HG03039 (cell line): Measurements from ENCODE around the gene CDC42EP4.
"Not testable (repeated sequence)": the region's sequence is repeated elsewhere in the genome, so short reads cannot be mapped to it uniquely, and the experiment has no call there.

Source experiments
- ATAC-seq: cut with Tn5 transposase; IDR thresholded peaks from one replicate; pipeline ENCODE4 v1.9.1; 2021; ENCODE audit warnings: mild to moderate bottlenecking, moderate library complexity; ENCODE audit not compliant: unreplicated experiment

Gene CDC42EP4

DNA sequence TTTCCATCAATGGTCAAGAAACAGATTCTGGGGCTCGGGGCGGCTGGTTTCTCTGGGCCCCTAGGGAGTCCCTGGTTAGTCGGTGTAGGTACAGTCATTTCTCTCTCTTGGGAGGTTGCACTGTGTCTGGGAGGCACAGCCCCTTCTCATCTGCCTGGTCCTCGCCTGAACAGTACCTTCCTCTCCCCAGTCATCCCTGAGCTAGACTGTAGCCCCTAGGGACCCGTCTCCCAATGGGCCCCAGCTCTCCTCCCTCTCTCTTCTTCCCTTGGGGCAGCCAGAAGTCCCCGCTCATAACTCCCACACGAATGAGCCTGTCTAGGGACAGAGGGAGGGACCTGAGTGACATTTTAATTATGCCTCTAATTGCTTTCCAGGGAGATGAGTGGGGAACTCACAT lies 29.9 kb downstream of the CDC42EP4 start:
- peak; percentile 86 for ATAC-seq

DNA sequence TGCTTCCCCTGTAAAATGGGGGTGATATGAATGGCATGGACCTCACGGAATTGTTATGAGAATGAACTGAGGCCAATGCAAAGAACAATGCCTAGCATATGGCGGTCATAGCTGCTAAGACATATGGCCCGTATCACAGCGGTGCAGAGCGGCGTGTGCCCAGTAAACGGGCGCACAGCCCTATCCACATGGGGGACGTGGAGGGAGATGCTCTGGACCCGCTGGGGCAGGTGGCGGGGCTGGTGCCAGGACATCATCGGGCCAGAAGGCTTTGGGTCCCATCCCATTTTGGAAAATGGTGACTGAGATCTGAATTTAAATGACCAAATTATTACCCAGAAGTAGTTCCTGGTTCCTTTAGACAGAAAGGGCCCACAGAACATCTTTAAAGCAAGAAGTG lies 31.6 kb downstream of the CDC42EP4 start:
- ATAC-seq, result no peak

DNA sequence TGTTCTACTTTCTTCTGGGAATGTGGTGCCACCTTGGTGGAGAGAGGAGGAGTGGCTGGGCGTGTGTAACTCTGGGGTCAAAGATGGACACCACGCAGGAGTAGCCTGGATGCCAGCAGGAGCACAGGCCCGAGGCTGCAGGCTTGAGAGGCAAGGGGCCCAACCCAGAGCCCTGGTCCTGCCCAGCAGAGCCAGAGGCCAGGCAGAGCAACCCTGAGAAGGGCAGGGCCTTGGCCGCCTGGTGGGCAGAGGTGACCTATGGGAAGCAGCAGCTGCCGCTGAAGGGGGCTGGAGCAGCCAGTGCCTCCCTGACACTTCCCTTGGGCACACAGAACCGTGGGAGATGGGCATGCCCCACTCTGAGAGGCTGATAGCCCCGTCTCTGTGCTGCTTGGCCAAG lies 32.1 kb downstream of the CDC42EP4 start:
- no peak for ATAC-seq

DNA sequence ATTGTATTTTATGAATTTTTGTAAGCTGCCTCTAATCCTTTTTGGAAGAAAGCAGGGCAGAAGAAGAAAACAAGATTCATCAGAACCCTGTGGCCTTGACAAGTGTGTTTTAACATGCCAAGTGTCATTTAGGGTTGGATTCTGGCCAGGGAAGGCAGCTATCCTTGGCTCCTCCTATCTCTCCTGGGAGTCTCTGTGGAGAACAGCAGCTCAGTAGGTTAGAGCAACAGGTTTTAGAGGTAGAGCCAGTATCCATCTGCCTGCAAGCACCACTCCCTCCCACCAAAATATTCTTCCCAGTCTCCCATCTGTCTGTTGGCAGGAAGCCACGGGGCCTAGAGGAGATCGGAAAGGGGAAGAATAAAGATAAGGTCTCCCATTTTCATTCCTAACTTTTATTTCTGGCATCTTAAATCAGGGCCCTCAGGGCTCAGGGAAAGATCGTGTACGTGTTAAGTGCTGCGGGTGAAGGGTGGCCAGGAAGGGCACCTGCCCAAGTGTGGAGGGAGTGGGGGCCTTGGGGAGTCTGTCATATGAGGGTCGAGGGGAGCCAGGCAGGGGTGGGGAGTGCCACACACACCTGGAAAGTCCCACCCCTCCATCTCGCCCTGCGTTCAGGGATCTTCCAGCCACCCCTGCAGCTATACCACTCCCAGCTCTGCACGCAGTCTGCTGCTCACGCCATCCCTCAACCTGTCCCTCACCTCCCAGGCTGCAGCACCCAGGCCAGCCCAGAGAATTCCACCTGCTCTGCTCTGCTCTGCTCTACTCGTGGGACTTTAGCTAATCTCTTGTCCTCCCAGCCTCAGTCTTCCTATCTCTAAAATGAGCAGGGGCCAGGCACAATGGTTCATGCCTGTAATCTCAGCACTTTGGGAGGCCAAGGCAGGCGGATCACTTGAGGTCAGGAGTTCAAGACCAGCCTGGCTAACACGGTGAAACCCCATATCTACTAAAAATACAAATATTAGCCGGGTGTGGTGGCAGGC lies 33.0 kb downstream of the CDC42EP4 start:
- ATAC-seq, result no peak

DNA sequence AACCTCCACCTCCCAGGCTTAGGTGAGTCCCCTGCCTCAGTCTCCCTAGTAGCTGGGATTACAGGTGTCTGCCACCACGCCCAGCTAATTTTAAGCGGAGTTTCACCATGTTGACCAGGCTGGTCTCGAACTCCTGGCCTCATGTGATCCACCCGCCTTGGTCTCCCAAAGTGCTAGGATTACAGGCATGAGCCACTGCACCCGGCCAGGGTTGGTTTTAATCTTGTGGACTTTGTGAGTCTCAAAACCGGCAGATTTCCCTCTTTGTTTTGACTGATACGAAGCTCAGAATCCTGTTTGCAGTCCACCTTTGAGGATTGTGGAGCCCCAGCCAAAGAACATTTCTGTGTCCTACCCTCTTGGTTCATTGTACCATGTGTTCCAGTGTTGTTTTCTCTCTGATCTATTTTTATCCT lies 33.7 kb downstream of the CDC42EP4 start:
- ATAC-seq, result no peak

DNA sequence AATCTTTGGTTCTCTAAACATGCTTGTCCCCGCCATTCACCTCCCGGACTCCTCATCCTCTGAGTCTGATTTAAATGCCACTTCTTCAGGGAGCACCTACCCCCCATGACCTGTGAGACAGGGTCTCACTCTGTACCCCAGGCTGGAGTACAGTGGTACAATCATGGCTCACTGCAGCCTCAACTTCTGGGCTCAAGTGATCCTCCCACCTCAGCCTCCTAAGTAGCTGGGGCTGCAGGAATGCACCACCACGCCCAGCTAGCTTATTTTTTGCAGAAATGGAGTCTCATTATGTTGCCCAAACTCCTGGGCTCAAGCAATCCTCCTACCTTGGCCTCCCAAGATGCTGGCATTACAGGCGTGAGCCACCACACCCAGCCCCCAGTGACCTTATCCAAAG lies 37.3 kb downstream of the CDC42EP4 start:
- no peak for ATAC-seq

DNA sequence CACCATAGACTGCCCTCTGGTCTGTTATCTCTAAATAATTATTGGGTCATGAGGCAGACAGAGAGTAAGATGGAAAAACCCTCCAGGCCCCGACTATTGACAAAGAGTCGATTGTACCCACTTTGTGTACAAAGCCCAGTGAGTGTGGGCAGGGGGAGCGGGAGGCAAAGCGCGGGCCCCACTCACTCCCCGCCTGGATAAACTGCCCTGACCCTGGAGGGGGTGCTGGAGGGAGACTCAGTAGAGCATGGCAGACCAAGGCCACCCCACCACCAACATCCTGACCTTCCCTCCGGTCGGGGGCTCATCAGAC lies 38.9 kb downstream of the CDC42EP4 start:
- no peak for ATAC-seq

DNA sequence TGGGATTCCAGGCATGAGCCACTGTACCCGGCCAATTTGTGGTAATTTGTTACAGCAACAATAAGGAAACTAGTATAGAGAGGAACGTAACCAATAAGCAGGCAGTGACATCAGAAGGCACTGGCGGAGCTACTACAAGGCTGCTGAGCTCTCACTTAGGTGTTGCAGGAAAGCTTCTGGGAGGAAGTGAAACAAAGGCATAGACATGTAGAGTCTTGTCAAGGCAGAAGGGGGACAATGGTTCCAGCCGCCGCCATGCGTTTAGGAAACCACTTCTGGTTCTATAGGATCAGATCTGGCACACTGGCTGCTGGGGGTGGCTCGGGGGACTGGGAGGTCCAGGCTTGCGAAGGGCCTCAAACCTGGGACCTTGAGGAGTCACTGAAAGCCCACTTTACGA lies 40.7 kb downstream of the CDC42EP4 start:
- peak; percentile 91 for ATAC-seq

DNA sequence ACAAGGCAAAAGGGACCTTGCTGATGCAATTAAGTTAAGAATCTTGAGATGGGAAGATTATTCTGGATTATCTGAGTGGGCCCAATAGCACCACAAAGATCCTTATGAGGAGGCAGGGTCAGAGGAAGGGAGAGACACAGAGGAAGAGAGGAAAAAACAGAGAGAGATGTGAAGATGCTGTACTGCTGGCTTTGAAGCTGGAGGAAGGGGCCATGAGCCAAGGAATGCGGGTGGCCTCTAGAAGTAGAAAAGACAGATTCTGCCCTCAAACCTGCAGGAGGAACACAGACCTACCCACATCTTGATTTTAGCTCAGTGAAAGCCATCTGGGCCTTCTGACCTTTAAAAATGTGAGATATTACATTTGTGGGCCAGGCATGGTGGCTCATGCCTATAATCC lies 42.0 kb downstream of the CDC42EP4 start:
- no peak for ATAC-seq

DNA sequence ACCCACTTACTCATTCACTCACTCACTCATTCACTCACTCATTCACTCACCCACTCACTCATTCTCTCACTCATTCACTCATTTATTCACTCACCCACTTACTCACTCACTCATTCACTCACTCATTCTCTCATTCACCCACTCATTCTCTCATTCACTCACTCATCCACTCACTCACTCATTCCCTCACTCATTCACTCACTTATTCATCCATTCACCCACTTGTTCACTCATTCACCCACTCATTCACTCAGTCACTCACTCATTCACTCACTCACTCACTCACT lies 42.5 kb downstream of the CDC42EP4 start:
- no peak for ATAC-seq

DNA sequence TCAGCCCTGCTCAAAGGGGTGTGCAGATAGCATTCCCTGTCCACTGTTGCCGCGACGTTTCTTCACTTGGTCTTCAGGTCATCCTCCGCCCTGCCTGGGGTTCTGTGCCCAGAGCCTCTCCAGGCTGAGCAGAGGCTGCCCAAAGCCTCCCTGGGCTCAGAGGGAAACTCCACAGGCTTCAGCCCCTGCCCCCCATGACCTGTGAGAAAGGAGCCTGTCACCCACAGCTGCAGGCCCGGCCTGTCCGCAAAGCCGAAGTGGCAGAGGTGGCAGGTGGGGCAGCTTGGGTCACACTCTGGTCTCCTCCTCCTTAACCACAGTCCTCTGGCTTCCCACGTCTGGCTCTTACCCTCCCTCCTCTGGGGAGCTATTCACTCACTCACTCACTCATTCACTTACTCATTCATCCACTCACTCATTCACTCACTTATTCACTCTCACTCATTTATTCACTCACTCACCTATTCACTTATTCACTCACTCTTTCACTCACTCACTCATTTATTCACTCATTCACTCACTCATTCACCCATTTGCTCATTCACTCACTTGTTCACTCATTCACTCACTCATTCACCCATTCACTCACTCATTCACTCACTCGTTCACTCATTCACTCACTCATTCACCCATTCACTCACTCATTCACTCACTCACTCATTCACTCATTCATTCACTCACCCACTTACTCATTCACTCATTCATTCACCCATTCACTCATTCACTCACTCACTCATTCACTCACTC lies 43.0 kb downstream of the CDC42EP4 start:
- no peak for ATAC-seq

DNA sequence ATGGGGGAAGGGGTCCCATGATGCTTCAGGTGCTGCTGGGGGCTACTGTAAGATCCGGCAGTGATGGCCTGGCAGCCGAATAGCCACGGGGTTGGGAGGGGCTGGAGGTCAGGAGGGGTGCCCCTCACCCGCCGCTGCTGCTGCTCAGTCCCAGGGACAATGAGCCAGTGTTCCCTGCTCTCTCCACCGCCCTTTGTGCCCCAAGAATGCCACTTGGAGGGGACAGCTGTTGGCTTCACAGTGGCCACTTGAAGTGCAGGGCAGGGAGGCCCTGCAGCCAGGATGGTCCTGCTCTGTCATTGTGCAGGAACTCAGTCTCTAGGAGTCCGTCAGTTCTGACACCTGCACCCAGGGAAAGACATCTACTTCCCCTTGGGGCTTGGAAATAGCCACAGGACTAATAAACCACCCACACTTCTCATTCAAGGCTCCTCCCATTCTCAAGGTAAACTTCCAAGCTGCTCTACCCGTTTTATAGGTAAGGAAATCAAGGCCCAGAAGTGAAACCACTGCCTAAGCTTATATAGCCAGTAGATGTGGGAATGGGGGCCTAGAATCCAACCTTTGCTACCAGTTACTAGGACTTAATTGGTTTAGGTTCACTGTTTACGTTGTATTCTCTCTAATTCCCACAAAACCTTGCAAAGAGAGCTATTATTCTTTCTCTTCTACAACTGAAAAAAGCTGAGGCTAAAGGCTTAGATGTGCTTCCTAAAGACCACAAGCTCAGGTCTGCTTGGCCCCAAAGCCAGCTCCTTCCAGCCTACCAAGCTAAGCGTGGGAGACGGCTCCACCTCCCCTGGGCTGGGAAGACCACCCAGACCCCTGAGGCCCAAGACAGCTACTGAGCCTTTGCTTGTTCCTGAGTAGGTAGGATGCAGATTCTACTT lies 43.9 kb downstream of the CDC42EP4 start:
- no peak for ATAC-seq

DNA sequence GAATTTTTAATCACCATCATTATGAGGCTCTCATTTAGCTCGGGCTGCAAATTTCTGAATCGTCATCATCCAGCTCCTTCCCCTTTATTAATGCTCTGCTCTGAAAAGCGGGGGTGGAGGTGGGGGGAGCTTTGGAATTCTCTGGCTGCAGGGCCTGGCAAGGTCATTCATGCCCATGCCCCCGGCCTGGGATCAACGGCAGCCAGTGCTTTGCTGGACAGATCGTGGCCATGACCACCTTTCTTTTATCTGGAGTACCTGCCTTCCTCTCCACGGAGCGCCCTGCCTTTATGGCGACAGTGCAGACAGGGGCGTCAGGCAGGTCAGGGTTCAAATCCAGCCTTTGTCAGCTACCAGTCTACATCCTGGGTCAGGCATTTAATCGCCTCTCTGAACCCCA lies 45.0 kb downstream of the CDC42EP4 start:
- no peak for ATAC-seq

DNA sequence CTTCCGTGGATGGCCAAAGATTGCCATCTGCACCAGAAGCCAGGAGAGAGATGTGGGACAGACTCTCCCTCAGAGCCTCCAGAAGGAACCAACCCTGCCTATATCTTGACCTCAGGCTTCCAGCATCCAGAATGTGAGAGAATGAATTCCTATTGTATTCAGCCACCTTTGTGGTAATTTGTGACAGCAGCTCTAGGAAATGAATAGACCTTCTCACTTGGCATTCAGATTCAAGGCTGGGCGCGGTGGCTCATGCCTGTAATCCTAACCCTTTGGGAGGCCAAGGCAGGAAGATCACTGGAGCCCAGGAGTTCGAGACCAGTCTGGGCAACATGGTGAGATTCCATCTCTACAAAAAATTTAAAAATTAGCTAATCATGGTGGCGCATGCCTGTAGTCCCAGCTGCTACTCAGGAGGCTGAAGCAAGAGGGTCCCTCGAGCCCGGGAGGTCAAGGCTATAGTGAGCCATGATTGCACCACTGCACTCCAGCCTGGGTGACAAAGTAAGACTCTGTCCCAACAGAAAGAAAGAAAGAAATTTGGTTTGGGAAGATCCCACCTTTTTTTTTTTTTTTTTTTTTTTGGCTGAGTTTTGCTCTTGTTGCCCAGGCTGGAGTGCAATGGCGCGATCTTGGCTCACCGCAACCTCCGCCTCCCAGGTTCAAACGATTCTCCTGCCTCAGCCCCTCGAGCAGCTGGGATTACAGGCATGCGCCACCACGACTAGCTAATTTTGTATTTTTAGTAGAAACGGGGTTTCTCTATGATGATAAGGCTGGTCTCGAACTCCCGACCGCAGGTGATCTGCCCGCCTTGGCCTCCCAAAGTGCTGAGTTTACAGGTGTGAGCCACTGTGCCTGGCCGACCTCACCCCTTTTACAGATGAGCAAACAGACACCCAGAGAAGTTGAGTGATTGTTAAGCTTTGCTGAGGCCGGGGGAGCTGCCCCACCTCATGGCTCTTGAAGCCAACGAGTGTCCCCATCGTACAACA lies 45.9 kb downstream of the CDC42EP4 start:
- no peak for ATAC-seq

DNA sequence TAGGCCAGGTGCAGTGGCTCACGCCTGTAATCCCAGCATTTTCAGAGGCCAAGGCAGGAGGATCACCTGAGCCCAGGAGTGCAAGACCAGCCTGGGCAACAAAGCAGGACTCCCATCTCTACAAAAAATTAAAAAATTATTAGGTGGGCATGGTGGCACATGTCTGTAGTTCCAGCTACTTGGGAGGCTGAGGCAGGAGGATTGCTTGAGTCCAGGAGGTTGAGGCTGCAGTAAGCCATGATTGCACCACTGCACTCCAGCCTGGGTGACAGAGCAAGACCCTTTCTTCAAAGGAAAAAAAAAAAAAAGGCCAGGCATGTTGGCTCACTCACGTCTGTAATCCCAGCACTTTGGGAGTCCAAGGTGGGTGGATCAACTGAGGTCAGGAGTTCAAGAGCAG lies 47.4 kb downstream of the CDC42EP4 start:
- ATAC-seq, result not testable (repeated sequence)

DNA sequence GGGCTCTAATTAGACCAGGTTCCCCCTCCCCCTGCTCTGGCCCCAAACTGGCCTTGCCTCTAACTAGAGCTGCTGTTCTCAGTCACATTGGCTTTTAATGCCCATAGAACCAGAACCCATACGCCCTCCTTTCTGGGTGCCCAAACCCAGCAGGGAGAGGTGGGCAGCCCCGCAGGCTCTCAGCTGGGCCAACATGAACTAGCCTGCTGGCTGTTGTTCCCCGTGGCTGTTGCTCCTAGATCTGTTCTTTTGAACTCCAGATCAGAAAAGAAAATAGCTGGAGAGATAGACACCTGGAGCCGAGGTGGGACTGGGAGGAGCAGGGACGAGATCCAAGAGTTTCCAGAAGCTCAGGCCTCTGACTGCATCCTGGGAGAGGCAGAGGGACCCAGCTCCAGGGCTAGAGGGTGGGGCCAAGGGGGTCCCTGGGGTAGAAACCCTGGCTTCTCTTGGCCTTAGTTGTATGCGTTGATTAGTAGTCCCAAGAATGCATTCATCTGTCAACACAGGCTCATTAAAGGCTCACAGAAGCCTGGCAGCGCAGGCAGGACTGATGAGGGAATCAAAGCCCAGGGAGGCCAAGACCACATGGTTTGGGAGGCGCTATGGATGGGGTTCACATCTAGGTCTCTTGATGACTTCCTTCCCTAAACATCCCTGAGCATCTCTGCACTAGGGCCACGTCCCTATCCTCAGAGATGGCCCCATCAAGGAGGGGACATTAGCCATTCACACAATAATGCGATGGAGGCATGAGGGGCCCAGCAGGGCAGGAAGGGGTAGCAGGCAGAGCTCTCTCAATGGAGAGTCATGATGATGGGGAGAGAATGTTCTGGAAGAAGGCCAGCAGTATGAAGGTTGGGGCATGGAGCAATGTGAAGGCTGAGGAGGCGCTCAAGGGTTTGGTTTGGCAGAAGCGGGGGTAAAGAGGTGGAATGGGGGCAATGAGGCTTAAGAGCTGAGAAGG lies 48.8 kb downstream of the CDC42EP4 start:
- no peak for ATAC-seq

DNA sequence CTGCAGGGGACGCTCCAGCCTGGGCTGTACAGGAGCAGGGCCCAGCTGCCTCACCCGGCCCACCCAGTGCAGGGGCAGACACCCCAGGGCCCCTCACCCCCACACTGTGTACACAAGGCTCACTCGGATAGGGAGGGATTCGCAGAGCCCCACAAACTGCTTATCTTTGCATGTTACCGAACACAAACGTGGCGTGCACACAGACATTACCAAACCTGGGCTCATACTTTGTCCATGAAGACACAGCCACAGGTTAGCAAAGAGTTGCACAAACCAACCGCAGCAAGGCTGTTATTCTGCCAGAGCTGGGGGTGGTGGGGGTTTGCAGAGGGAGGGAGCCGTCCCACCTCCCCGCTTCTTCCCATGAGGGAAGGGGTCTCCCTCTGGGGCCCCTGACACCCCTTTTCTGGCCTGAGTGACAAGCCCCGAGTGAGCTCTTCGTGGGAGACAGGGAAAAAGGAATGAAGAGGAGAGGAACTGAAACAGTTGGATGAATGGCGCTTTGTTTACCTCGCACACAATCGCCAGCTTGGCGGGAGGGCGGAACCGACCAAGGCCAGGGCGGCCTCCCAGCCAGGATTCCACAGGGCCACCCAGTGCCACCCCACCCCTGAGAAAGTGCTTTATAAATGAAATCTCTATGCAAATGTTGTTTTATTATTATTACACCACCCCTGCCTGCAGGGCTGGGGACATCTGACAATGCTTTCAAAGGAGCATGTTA lies 49.7 kb downstream of the CDC42EP4 start:
- ATAC-seq, result no peak

DNA sequence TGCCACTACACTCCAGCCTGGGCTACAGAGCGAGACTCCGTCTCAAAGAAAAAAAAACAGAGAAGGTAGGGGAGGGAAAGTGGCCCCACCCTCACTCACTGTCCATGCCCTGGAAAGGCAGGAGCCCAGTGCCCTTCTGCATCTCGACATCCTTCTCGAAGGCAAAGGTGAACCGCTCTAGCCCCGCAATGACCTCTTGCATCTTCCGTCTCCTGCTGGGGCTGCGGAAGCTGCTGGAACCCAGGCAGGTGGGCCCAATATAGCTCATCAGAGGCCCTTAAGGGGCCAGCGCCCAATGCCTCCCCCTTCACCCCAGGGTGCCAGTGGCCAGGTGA lies 50.2 kb downstream of the CDC42EP4 start, which contains the start of gene CPSF4L:
CPSF4L (minus strand) TSS at position 264 of the 335 bp plus-strand sequence; CDS start at position 202, 62 bp downstream.
- no peak for ATAC-seq
